ENCODE measurements around the gene TM2D3.

Gene TM2D3, protein sequence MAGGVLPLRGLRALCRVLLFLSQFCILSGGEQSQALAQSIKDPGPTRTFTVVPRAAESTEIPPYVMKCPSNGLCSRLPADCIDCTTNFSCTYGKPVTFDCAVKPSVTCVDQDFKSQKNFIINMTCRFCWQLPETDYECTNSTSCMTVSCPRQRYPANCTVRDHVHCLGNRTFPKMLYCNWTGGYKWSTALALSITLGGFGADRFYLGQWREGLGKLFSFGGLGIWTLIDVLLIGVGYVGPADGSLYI

DNA sequence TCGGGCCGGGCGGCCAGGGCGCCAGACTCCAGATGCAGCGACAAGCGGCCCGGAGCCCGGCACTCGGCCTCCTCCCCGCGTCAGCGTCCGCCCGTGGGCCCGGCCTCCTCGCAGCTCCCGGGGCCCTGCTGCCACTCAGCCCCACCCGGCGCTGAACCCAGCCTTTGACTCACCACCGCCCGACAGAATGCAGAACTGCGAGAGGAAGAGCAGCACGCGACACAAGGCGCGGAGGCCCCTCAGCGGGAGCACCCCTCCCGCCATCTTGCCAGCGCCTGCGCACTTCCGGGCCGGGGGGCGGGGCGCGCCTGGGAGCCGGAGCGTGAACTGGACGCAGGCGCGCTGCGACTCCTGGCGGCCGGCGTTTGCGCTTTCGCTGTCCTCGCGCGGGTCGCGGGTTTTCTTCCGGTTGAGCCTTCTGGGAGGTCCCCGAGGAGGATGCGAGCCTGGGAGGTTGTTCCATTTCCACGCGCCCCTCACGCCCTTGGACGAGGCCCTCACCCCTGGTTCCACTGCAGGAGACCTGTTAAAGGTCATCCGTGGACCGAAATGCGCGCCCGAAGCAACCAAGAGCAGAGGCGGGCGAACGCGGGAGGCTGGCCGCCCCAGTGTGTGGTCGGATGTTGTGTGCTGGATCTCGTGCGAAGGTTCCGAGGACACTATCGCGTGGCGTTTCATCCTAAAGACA is at the start of gene TM2D3:
TSS of gene TM2D3 (minus strand) at position 284 of the 688 bp plus-strand sequence. CDS start at position 264, 20 bp downstream.
- DNase-seq = peak; percentile 96

DNA sequence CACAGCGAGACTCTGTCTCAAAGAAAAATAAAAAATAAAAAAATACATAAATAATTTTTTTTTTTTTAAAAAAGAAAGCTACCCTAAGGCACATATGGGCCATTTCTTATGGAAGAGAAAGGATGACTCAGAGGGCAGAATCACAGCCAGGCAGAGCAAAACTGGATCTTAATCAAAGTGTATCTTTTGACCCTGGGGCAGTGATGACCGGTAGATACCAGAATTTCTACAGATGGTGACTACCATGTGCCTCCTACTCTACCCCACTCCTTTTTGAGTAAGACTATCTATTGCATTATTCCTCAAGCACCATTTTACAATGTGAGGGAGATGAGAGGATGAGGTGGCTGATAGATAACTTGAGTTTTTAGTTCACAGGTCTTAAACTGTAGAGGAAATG is 46.1 kb upstream of the TM2D3 start:
- no peak for DNase-seq

DNA sequence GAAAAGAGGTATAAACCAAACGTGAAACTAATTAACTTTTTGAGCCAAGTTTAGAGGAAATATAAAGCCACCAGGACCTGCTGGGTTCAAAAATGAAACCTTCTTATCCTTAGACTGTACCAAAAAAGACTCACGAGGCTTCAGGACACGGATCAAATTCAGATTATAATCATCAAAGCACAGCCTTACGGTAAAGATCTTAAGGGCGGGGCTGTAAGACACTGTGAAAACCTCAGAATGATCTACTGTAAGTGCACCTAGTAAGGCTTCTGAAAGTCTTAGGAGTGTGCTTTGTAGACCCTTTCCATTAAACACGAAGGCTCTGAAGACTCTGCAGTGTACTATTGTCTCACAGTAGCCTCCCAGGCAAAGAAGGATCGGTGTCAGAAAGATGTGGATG is 45.3 kb upstream of the TM2D3 start:
- no peak for DNase-seq

DNA sequence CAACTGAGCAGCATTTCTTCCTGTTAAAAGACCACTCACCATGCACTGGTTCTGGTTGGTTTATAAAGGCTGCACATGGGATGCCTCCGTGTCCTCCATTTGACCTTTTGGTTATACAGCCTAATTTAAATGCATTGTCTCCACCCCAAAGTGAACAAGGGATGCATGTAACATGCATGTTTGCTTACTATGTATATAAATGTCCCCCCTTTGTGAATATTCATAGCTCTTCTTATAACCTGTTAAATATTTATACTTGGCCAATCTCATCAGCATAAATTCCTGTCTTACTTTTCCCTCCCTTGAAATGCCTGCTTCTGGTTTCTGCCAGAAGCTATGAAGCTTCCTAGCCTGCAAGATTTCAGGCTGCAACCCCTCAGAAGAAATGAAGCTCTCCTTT is 44.6 kb upstream of the TM2D3 start:
- no peak for DNase-seq

DNA sequence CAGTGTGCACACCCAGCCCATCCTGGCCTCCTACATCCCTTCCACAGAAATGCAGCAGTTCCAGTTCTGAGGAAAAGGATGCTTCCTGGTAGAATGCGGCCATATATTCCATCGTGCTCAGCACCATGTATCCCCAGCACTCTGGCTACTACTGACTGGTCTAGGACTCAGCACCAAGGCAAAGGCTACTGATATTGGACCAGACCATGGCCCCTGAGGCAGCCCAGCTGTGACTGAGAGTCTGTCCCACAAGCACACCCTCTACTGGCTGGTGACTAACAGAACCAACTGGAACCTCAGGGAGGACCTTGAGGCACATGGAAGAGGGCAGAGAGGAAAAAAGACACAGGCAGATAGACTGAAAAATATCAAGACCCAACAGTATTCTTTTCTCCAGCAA is 42.1 kb upstream of the TM2D3 start:
- DNase-seq = no peak

DNA sequence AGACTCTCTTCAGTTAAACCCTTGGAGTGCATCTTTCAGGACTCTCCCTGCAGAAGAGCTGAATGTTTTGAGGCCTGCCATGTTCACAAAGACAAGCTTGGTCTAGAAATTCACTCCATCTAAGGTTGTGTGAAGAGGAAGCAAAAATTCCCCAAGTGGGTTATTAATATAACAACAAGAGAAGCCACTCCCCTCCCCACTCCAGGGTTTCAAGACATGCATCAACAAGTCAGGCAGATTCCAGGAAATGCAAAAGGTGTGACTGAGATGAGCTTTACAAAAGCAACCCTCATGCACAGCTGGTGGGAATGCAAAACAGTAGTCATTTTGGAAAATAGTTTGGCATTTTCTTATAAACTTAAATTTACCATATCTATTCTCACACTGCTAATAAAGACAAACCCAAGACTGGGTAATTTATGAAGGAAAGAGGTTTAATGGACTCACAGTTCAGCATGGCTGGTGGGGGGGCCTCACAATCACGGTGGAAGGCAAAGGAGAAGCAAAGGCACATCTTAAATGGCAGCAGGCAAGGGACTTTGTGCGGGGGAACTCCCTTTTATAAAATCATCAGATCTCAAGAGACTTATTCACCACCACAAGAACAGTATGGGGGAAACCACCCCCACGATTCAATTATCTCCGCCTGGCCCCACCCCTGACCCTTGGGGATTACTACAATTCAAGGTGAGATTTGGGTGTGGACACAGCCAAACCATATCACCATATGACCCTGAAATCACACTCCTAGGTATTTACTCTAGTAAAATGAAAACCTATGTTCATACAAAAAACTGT is 40.8 kb upstream of the TM2D3 start:
- DNase-seq = no peak

DNA sequence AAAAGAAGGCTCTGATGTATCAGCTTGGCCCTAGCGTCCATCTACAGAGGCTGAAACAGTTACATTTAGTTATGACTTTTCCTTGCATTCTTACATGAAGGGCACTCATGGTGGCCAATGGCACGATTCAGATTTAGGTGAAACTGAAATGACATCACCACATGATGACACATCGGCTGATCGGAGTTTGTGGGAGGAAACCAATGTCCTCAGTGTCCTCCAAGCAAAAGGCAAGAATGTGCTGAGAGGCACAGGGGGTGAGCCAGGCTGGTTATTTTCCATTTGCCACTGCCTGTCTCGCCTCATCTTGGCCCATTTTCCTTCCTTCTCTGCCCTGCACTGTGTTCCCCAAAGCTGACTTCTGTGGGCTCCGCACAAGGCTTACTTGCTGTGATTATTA is 37.7 kb upstream of the TM2D3 start:
- no peak for DNase-seq

DNA sequence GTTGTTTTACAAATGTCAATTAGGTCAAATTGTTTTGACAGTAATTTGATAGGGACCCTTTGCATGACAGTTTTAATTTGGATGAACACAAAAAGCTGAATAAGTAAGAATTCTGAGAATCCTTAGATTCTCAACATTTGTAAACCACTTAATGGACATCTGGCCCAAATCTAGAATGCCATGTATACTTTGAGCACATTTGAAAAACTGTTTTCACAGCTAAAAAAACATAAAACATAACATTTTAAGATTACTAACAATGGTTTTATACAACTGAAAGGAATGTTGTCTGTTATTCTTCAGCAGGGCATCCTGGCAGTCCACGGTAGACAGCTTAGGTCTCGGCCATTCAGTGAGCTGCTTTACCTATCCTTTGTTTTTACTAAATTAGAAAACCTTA is 34.5 kb upstream of the TM2D3 start:
- DNase-seq = no peak

DNA sequence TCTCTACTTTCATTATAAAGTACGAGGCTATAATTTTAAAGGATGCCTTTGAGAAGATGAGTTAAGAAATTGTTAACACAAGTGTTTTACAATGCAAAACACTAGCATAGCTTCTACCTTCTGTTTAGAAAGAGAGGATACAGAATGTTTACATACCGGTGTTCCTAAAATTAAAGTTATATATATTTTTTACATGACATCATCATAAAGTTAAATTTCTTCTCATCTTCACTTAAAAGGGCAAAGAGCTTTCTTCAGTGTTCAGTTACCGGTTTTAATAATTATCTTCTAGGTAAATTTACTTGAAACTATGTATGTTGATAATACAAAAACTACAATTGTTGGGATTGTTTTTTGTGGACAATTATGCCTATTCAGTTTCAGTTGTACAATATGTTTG is 32.7 kb upstream of the TM2D3 start:
- no peak for DNase-seq

DNA sequence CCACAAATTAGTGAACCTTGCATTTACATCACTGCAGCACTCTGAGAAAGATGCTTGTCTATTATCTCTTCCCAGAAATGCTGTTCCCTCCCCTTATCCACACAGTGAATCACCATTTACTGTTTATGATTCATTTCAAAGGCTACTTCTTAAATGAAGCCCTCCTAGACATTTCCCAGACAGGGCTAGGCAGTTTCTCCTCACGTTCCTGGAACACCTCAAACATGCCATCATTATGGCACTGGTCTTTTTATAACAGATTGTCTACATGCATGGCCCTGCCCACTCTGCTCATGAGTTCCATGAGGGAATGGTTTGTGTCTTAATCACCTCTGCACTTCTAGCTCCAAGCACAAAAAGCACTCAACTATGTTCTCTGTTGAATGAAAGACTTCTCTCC is 32.2 kb upstream of the TM2D3 start:
- DNase-seq = no peak

DNA sequence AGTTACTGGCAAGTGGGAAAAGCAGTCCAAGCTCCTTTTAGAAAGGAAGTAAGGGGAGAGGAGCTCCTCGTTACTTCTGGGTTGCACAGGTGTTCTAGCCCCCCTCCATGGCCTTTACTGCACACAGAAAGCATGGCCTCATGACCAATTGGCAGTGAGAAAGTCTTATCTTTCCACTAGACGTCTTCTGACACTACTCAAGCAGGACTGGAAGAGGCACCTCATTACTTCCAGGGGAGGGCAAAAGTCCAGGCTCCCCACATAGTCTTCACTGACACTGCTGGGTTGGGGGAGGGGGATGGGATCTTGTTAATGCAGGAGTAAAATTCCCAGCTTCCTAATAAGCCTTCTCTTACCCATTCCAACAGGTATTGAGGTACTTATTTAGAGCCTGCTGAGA is 27.6 kb upstream of the TM2D3 start:
- no peak for DNase-seq

DNA sequence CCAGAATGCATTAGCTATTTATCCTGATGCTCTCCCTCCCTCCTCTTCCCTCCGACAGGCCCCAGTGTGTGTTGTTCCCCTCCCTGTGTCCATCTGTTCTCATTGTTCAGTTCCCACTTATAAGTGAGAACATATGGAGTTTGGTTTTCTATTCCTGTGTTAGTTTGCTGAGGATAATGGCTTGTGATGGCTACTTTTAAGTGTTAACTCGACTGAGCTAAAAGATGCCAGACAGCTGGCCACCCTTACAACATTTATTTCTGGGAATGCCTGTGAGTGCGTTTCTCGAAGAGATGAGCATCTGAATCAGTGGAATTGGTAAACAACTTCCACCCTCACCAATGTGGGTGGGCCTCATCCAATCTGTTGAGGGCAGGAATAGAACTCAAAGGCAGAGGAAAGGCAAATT is 24.7 kb upstream of the TM2D3 start:
- DNase-seq = no peak

DNA sequence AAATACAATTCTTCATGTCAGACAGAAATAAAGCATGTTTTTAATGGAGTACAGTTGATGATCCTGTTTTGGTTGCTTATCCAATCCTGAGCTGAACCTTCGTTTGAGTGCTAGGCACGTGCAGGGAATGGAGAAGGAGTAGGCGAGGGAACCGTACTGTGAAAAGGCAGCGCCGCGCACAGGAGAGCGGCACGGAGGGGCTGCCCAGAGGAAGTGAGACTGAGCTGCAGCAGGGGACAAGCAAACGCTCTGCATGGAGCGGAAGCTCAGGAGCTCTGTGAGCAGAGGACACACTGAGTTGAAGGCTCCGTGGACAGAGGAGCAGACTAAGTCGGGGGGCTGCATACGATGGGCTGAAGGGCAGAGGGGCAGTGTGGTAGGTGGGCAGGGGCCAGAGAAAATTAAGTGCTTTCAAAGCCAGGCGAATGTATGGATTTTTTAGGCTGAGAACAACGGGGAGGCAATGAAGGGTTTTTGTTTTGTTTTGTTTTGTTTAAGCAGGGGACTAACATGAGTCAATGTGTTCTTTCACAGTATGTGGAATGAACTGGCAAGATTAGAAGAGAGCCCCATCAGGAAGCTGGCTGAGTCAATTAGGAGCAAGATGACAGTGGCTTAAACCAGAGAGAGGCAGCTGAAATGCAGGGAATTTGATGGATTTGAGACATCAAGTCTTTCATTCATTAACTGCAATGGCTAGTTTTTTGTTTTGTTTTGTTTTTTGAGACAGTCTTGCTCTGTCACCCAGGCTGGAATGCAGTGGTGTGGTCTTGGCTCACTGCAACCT is 23.8 kb upstream of the TM2D3 start:
- no peak for DNase-seq

DNA sequence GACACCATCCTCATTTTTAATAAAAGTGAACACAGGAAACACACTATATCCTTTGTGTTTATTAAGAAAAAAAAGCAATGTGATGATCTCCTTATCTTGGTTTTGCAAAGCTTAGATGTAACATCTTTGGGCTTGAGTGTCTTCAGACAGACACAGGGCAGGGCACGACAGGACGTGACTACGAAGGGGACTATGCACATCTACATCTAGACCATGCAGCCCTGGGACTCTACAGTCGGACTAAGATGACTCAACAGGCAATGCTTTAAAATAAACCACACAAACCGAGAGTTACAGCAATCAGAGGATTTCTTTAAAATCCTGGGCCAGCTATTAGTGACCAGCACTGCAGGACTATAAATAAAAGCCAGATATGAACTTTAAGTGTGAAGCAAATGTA is 22.8 kb upstream of the TM2D3 start:
- no peak for DNase-seq

DNA sequence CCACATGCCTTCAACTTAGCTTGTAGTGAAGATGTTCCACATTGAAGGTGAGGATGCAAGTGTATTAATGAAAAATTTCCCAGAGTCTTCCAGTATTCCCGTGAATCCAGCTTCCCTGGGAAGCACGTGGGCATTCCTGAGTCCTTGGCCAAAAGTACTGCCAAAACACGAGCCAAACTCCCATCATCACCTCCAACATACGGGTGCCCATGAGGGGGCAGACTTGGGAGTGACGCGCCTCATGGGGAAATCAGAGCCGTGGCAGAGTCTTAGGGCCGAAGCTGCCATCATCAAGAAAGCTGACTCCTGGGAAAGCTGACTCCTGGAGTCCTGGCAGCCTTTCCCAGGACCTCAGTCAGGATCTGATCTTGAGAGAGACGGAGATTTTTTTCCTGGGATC is 20.1 kb upstream of the TM2D3 start:
- DNase-seq = no peak

DNA sequence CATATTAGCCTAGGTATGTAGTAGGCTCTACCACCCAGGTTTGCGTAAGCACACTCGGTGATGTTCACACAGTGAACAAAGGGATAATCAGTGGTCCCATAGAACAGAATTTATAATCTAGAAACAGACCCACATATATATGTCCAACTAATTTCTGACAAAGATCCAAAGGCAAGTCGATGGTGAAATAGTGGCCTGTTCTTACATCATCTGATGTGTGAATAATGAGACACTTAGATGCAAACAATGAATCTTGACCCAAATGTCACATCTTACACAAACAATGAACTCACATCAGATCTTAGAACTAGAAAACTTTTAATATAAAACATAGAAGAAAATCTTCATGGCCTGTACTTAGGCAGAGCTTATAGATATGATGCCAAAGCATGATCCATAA is 17.6 kb upstream of the TM2D3 start:
- no peak for DNase-seq

DNA sequence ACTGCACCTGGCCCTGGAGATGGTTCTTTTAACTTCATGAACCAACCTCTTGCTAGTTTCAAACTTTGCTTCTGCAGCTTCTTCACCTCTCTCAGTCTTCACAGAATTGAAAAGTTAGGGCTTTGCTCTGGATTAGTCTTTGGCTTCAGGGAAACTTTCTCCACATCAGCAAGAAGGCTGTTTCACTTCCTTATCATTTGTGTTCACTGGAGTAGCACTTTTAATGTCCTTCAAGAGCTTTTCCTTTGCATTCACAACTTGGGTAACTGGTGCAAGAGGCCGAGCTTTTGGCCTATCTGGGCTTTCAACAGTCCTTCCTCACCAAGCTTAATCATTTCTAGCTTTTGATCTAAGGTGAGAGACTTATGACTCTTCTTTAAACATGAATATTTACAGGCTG is 15.7 kb upstream of the TM2D3 start:
- no peak for DNase-seq

DNA sequence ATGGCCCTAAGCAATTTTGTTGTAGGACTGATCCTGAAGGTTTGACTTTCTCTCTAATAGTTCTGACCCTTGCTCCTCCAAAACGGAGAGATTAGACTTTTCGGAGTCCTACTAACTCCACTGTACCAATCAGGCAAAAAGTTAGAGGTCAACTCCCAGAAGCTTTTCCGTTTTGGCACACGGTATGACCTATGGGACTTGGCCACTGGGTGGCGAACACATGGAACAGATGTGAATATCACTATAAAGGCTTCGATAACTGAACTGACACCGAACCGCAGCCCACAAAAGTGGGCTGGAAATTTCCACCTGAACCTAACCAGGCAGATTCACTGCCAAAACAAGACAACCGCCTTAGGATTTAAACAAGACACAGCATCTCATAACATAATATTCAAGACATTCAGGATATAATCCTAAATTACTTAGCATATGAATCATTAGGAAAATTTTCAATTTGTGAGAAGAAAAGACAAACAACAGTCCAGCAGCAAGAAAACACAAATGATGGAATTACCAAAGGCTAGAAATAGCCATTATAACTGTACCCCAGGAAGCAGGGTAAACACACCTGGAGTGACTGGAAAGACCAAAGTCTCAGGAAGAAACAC is 12.2 kb upstream of the TM2D3 start:
- DNase-seq = no peak

DNA sequence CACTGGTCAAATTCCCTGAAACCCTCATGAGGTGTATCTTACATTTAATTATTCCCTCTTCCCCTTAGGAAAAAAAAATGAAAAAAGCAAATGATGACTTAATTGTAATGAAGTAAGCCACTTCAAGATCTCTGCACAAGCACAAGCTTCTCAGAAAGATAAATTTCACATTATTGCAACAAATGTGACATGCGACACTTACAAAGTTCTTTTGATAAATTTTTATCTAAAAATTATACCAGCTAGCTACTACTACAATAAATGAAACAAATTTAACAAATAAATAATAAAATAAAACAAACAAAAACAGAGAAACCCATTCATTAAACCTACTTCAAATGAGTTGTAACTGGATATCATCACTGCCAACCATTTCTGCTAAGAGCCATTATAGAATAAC is 10.0 kb upstream of the TM2D3 start:
- DNase-seq = no peak

DNA sequence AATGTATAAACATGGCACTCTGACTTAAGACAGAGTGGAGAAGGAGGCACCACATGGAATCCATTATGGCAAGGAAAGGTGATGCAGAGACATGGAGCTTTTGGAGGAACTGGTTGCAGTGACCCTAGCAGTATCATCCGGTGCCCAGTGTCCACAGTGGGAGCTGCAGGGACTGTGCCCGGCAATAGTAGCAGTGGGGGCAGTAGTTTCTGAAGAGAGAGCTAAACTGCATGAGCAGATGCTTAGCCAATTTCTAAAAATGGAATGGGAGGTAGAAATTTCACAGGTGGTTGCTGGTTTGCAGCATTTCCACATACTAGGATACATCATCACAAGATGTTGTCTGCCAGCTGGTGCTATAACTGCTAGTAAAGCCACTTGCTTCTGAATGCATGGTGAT is 7.8 kb upstream of the TM2D3 start:
- no peak for DNase-seq

DNA sequence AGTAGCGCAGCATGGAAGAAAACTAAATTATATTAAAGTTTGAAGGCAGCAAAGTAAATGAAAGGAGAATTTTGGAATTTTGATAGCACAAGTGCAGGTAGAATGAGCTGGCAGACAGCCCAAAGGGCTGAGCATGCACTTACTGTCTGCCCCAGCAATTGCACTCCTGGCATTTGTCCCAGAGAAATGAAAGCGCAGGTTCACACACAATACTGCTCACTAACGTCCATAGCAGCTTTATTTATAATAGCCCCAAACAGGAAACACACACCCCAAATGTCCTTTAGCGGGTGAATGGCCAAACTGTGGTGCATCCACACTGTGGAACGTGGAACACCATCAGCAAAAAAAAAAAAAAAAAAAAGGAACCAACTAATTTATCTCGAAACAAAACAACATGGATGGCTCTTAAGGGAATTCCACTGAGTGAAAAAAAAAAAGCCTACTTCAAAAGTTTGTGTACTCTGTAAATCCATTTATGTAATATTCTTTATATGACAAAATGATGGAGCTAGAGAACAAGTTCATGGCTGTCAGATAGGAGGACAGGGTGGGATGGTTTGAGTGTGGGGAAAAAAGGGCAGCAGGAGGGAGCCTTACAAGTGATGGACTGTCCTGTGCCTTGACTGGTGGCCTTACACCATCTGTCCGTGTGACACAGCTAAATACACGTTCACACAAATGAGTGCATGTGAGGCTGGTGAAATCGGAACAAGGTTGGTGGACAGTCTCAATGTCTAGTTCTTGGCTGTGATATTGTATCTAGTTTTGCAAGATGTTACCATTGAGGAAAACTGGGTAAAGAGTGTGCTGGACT is 6.0 kb upstream of the TM2D3 start:
- DNase-seq = no peak

DNA sequence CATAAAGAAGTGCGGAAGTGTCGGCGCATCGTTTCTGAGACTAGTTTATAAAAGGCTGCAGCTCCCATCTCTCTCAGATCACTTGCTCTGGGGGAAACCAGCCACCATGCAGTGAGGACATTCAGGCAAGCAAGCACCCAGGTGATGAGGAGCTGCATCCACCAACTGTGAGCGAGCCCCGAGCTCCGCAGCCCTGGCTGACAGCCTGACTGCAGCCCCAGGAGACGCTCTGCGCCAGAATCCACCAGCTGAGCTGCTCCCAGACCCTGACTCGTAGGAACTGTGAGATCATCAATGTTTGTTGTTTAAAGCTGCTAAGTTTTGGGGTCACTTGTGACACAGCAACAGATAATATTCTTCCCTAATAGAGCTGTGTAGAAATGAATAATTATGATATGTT is 5.0 kb upstream of the TM2D3 start:
- no peak for DNase-seq

Measured in activated CD4-positive, CD25-positive, alpha-beta regulatory T cell treated with anti-CD3 and anti-CD28 coated beads, Interleukin-2, amount 50 U/mL, for 72 hours (primary cell).